Measurements from ENCODE around the gene DCUN1D4. TPM values are rescaled to one million over a fixed set of nuclear protein-coding genes. Genes with fewer than 3 reads are reported as not detected.

DCUN1D4 gene
- total RNA-seq, 1 donor: 62.6 TPM

GRCh38 chr4:51862199-51862598 is 19.2 kb downstream of the DCUN1D4 start:
- H3K4me3 ChIP-seq (ENCODE audit: low read depth, low read length): no peak overlapping the region
- TF ChIP-seq, protein P1, sequence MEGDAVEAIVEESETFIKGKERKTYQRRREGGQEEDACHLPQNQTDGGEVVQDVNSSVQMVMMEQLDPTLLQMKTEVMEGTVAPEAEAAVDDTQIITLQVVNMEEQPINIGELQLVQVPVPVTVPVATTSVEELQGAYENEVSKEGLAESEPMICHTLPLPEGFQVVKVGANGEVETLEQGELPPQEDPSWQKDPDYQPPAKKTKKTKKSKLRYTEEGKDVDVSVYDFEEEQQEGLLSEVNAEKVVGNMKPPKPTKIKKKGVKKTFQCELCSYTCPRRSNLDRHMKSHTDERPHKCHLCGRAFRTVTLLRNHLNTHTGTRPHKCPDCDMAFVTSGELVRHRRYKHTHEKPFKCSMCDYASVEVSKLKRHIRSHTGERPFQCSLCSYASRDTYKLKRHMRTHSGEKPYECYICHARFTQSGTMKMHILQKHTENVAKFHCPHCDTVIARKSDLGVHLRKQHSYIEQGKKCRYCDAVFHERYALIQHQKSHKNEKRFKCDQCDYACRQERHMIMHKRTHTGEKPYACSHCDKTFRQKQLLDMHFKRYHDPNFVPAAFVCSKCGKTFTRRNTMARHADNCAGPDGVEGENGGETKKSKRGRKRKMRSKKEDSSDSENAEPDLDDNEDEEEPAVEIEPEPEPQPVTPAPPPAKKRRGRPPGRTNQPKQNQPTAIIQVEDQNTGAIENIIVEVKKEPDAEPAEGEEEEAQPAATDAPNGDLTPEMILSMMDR (IDR thresholded peaks at IDR 0.05; ENCODE audit: insufficient read depth, low read length): no peak
- DNase-seq (ENCODE audit: low read depth): no peak

DNA sequence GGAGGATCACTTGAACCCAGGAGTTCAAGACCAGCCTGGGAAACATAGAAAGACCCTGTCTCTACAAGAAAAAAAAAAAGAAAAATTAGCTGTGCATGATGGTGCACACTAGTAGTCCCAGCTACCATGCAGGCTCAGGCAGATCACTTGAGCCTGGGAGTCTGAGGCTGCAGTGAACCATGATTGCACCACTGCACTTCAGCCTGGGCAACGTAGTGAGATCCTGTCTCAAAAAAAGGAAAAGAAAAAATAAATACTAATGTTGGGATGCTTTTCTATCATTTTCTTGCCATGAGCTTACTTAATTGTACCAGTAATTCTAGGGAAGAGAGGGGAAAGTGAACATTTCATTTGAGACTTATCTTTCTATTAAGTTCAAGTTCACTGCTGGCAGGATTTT is 19.8 kb downstream of the DCUN1D4 start:
- TF ChIP-seq, protein P1 (IDR thresholded peaks at IDR 0.05; ENCODE audit: insufficient read depth, low read length): no peak
- DNase-seq (ENCODE audit: low read depth): no peak
- H3K4me3 ChIP-seq (ENCODE audit: low read depth, low read length): no peak overlapping the region

- no peak for DNase-seq (ENCODE audit: low read depth)
- no peak overlapping the region for H3K4me3 ChIP-seq (ENCODE audit: low read depth, low read length)
- TF ChIP-seq, protein P1 (IDR thresholded peaks at IDR 0.05; ENCODE audit: insufficient read depth, low read length): no peak
Observed at GRCh38 chr4:51865717-51866116, 22.8 kb downstream of the DCUN1D4 start.

DNA sequence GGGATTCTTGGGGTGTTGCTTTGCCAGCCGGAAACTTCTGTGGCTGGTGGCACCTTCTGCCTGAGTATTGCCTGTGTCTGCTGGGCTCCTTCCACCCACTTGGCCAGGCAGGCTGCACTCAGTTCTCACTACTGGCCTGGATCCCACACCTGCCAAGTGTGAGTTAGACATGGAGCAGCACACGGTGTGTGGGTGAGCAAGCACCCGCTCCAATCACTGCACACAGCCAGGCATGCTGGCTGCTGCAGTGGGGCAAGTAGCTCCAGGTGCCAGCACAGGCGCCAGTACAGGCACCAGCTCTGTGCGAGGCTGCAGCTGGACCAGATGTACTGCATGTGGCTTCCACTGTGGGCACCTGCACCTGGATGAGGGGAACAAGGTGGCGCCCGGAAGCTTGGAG is 23.9 kb downstream of the DCUN1D4 start:
- TF ChIP-seq, protein P1 (IDR thresholded peaks at IDR 0.05; ENCODE audit: insufficient read depth, low read length): no peak
- H3K4me3 ChIP-seq (ENCODE audit: low read depth, low read length): no peak overlapping the region
- no peak for DNase-seq (ENCODE audit: low read depth)

DNA sequence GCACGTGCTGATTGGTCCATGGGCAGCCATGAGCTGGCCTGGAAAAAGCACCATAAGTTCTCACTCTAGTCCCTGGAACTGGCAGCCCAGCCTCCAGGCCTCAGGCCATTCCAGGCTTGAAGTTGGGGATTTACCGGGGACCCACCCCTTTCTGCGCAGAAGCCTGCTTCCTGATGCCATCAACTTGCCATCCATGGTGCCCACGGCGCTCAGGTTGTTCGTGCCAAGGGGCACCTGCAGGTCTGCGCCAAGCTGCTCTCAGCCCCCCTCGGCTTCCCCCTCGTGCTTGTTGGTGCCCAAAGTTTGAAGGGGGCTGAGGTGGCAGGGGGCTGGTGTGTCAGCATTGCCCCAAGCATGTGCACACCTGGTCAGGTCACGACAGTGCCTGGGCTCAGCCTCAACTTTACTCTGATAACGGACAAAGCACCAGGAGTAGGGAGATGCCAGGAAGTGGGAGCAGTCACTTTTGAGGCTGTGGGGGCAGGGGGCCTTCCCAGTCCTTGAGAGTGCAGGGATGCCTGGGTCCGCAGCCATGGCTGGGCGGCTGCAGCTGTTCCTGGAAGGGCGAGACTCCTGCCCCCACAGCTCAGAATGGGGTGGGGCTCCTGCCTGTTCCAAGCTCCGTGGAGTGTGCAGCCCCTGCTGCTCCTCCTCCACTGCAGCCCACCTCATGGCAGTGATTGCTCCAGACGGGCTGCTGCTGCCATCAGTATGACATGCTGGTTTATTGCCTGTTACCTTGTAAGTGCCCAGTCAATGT is 24.9 kb downstream of the DCUN1D4 start:
- TF ChIP-seq, protein P1 (IDR thresholded peaks at IDR 0.05; ENCODE audit: insufficient read depth, low read length): no peak
- no peak overlapping the region for H3K4me3 ChIP-seq (ENCODE audit: low read depth, low read length)
- DNase-seq (ENCODE audit: low read depth): no peak

GRCh38 chr4:51868449-51868847 is 25.5 kb downstream of the DCUN1D4 start:
- DNase-seq (ENCODE audit: low read depth): no peak
- TF ChIP-seq, protein P1 (IDR thresholded peaks at IDR 0.05; ENCODE audit: insufficient read depth, low read length): no peak

More at GRCh38 chr4:51868449-51868847, 25.5 kb downstream of the DCUN1D4 start:
- H3K4me3 ChIP-seq (ENCODE audit: low read depth, low read length): no peak overlapping the region
